T47D (cell line): ENCODE data around the gene KDM1A.

Experiments
- DNase-seq, 2 experiments: peaks; one replicate each; pipeline versions ENCODE4 v3.0.0 to v3.0.0-alpha.2; 2011 to 2012; ENCODE audit warnings: low read depth in 1 of 2, low spot score in 1 of 2
- JUND ChIP-seq: IDR thresholded peaks from 2 replicates; pipeline ENCODE4 v1.6.1; 2012; ENCODE audit warnings: low read depth
- in situ Hi-C: cut with HindIII; loops from 2 replicates; pipeline ENCODE4 v1.10.0; 2016; ENCODE audit warnings: low sequenced_read_pairs, low pct_unique_long_range_greater_than_20kb

The KDM1A gene

DNA sequence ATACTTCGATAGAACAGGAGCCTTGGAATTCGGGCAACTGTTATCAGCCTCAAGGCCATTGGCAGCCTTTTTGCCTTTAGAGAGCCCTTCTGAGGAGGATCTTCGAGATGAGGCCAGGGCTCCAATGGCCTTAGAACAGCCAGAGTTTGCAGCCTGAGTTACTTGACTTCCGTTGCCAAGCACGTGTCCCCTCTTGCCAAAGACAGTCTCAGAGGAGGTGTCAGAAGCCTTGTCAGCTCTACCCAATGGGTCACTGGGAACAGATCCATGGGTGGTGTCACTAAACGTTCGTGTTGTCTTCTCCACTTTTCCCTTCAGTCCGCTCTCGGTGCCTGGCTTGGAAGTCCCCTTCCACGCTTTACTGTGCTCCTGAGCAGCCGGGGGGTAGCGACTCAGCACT lies 73.2 kb downstream of the KDM1A start:
- no peak for TF ChIP-seq JUND
- in situ Hi-C loops, result no loop called here
- DNase-seq, result no peak

DNA sequence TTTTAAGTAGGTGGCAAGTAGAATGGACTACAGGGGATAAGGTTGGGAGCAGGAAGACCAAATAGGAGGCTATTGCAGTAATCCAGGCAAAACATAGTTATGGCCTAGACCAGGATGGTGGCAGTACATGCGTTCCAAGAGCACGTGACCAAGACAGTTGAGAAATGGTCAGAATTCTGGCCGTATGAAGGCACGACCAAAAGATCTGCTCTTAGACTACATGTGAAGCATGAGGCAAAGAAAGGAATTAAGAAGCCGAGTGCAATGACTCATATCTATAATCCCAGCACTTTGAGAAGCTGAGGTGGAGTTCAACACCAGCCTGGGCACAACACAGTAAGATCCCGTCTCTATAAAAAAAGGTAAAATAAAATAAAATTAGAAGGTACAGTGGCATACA lies 78.0 kb downstream of the KDM1A start:
- TF ChIP-seq JUND, result no peak
- no peak for DNase-seq
- in situ Hi-C loops, result no loop called here

DNA sequence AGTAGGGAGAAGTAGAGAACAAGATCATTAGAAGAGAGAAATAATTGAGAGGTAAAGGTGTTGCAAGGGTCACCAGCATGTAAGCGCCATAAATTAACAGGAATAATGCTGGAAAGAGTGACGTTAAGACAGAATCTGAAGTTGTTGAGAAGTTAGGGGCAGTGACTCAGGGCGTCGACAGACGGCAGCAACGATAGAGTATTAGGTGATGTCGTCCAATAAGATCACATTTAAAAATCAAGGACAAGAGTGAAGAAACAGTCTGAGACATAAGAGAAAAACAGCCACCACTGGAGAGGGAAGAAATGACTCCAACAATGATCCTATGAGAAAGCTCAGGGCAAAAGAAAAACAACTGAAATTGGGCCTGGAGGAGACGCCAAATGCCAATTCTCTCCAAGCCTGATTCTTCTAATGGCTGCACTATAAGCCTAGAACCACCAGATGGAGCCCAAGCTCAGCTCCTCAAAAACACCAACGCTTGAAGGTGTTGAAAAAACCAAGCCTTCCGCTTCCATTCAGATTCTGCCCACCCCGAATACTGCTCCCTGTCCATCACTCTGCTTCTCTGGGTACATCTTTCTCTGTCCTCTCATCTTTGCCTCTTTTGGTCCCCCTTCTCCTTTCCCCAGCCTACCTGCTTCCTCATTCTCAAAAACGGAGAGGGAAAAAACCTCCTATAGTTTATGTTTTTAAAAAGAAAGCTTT lies 79.3 kb downstream of the KDM1A start:
- in situ Hi-C loops, result no loop called here
- DNase-seq, result peak; percentile 5 to 73
- TF ChIP-seq JUND, result no peak

DNA sequence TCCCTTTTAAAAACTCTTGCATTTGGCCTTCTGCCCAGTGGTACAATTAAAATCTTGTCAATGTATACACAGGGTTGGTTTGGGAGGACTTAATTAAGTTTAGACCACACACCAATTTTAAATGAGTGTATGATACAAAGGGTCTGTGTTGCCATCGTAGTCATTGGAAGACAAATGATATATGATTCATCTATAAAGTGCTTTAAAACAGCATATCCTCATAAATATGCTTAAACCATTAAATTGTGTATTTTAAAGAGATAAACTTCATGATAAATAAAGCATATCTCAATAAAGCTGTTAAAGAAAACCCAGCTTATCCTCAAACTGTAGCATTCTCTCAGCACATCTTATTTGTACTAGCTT lies 79.9 kb downstream of the KDM1A start:
- in situ Hi-C loops, result no loop called here
- no peak for DNase-seq

DNA sequence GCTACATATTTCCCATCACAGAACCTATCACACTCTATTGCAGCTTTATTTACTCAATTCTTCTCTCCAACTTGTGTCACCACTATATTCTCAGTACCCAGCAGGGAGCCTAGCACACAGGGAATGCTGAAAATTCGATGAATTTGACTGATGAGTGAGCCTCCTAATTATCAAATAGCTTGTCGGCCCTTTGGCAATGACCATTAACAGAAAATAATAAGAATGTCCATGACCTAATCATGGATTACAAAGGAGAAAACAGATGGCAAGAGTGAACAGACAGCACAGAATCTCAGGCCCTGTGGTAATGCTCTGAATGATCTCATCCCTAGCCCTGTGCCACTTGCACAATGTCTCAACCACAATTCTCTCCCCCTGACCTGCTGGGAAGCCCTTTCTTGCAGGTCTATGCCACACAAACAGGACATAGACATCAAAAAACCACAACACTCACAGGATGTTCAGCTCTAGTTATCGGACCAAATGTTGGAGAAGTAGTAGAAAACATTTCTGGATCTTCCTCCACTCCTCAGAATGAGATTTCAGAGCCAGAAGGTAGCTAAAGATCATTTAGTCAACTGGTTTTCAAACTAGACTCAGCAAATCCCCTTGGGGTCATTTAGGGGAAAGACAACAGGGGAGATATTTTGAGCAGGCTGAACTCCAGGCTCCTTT lies 80.9 kb downstream of the KDM1A start:
- in situ Hi-C loops, result no loop called here

More for the DNA sequence above, 79.9 kb downstream of the KDM1A start:
- no peak for TF ChIP-seq JUND

DNA sequence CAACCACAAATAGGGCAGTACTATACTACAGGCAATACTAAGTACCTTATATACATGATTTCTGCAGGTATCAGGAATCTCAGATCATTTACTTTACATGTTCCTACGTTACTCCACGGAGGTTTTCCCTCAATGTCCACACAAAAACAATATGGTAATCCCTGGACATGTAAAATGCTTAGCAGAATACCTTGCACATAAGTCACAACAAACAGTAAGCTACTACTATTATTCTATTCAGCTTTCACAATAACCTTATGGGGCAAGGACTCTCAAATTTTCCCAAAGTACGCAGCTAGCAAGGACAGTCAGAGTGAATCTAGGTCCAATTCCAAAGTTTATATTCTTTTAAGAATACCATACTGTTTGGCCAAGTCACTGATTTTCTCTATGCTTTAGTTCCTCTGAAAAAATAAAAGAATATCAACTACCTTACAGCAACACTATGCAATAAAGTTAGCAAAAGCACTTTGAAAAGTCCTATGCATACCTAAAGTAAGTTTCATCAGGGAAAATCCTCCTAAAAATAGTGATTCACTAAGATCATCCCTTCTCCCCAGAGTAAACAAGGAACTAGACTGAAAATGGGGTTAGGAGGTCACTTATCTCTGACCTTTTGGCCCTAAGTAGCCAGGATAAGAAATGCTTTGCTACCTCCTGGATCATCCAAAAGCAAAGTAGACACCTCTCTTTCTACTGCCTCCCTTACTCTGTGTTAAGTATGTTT lies 82.0 kb downstream of the KDM1A start:
- DNase-seq, result no peak
- in situ Hi-C loops, result no loop called here
- no peak for TF ChIP-seq JUND

More for the DNA sequence above, 80.9 kb downstream of the KDM1A start:
- no peak for TF ChIP-seq JUND
- peak in 1 of 2 experiments; percentile 33 for DNase-seq

DNA sequence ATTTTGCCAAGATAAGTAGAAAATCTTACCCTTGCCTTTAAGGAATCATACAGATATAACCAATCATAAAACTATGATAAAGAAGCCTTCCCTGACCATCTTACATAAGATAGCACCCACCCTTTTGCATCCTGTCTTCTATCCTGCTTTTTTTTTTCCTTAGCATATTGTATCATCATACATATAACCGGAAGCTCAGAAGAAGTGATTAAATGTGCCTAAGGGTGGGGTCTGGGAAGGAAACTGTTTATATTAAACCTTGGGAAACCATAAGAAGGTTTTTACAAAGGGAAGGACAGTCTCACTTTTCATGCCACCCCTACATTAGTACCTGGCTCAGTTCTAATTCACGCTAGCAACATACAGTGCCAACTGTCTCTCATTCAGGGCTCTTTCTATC lies 82.6 kb downstream of the KDM1A start:
- TF ChIP-seq JUND, result no peak
- no peak for DNase-seq
- in situ Hi-C loops, result no loop called here

DNA sequence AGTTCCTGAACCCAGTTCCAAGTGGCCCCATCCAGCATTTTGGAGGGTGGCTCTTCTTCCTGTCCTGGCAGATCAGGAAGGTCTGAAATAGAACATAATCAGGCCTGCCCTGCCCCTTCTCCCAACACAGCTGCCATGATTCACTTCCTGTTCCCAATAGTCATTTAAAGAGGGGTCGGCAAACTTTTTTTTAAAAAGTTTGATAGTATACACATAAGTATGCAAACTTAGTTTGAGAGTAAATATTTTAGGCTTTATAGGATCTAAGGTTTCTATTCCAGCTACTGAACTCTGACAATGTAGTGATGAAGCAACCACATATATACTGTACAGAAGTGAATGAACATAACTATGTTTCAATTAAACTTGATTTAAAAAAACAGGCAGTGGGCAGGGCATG lies 83.0 kb downstream of the KDM1A start:
- in situ Hi-C loops, result no loop called here
- no peak for TF ChIP-seq JUND
- DNase-seq, result no peak

DNA sequence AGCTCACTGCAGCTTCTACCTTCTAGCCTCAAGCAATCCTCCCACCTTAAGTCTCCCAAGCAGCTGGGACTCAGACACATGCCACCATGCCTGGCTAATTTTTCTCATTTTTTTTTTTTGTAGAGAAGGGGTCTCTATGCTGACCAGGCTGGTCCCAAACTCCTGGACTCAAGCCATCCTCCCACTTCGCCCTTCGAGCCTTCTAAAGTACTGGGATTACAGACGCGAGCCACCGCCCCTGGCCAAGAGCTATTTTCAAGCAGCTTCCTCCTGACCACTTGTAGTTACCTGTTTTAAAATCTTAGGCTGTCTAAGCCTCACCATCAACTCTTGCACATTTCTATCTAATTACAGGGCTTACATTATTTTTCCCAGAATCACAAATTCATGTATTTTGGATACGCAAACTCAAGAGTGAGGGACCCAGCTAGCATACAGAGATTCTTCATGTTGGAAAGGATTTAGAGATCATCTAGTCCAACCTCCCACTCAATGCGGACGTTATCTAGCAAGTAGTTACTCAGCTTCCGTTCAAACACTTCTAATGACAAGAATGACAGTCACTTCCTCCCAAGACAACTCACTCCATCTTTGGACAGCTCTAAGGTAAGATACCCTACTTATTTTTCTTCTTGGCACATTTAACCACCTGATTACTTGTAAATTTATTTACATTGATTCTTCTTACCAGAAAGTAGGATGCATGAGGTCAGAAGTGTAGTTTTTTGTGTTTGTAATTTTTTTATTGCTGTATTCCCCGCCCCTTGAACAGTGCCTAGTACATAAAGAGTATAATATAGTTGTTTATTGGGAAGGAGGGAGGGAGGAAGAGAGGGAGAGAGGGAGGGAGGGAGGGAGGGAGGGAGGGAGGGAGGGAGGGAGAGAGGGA lies 84.0 kb downstream of the KDM1A start:
- DNase-seq, result no peak
- TF ChIP-seq JUND, result no peak
- in situ Hi-C loops, result no loop called here

DNA sequence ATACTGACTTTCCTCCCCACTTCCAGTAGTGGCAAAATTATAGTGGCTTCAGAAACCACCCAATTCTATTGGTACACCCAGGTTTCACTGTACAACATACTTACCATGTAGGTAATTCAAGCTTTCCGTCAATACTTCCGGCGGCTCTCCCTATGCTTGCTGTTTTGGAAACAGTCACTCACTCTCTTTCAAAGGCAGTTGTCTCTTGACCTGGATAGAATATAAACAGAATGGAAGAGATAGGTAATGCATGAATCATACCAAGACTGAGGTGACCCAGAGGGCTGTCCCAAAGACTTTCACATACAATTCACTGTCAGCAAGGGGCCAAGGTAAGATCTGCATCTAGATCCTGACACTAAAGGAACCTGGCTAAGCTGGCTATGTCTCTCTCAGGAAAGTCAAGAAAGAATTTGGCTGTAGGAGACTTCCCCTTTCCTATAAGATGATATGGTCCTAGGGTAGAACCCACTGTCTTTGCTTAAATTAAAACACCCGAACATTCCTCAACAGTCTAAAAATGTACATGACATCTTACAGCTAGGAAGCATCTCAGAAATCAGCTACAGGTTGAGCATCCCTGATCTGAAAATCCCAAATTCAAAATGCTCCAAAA lies 89.8 kb downstream of the KDM1A start:
- TF ChIP-seq JUND, result no peak
- in situ Hi-C loops, result no loop called here
- no peak for DNase-seq

DNA sequence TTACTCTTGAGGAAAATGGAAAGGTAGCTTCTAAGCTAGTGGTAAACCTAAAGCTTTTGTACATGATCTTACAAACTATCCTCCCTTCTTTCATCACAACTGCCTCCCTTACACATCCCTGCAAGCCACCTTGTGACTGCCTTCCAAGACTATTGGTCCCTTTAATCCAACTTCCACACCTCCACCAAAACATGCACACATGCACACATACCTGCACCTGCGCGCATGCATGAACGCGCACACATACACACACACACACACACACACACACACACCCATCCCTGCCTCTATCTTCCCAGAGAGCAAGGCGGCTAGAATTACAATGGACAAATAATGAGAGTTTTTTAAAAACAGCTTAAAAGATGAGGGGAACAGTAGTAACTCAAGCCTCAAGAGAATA lies 91.1 kb downstream of the KDM1A start:
- no peak for TF ChIP-seq JUND
- DNase-seq, result no peak
- in situ Hi-C loops, result no loop called here
